ENCODE results near the gene SMAD6. TPM values are rescaled to one million over a fixed set of nuclear protein-coding genes. Genes with fewer than 3 reads are reported as not detected.

Gene SMAD6
- under 1 TPM in 1 of 2 donors, not detected in 1; 0.19 TPM for total RNA-seq

- peak; percentile 16 for ATAC-seq (replicated peaks)
- Mint-ChIP-seq H3K9me3 (no peaks in the 10 kb centered on the region), H3K4me1 (no peaks in the 10 kb centered on the region), H3K27me3 (peaks cover 15% of the 10 kb centered on the region), H3K36me3 (ENCODE audit: low read depth) (no peaks in the 10 kb centered on the region), H3K4me3 (peak within 1 kb of the TSS; percentile 80), H3K27ac (no peak within 1 kb of the TSS)
Observed at GRCh38 chr15:66702035-66702786, at the start of gene SMAD6. Gene SMAD6, plus strand, starts transcription at chr15:66702236. Its CDS starts 1,023 bp downstream, at chr15:66703259.

GRCh38 chr15:66652806-66653205 lies 49.2 kb upstream of the SMAD6 start:
- Mint-ChIP-seq H3K27me3 (peaks cover 15% of the 10 kb centered on the region), H3K27ac (no peak overlapping the region), H3K4me3 (no peak overlapping the region), H3K36me3 (ENCODE audit: low read depth) (no peaks in the 10 kb centered on the region), H3K9me3 (no peaks in the 10 kb centered on the region), H3K4me1 (no peaks in the 10 kb centered on the region)
- ATAC-seq (replicated peaks) = no peak

- ATAC-seq (replicated peaks) = no peak
- Mint-ChIP-seq H3K4me1 (no peaks in the 10 kb centered on the region), H3K27ac (no peak overlapping the region), H3K4me3 (no peak overlapping the region), H3K36me3 (ENCODE audit: low read depth) (no peaks in the 10 kb centered on the region), H3K27me3 (peaks cover 15% of the 10 kb centered on the region), H3K9me3 (no peaks in the 10 kb centered on the region)
Observed at GRCh38 chr15:66653398-66653797, 48.6 kb upstream of the SMAD6 start.

- H3K4me1 Mint-ChIP-seq = no peaks in the 10 kb centered on the region
- ATAC-seq (replicated peaks) = no peak
- H3K9me3 Mint-ChIP-seq = no peaks in the 10 kb centered on the region
- peaks cover 15% of the 10 kb centered on the region for H3K27me3 Mint-ChIP-seq
- no peak overlapping the region for H3K4me3 Mint-ChIP-seq
- no peak overlapping the region for H3K27ac Mint-ChIP-seq
- H3K36me3 Mint-ChIP-seq (ENCODE audit: low read depth) = no peaks in the 10 kb centered on the region
Observed at GRCh38 chr15:66653852-66654251, 48.2 kb upstream of the SMAD6 start.

GRCh38 chr15:66654361-66654738 lies 47.7 kb upstream of the SMAD6 start:
- Mint-ChIP-seq H3K27me3 (peaks cover 18% of the 10 kb centered on the region), H3K4me3 (no peak overlapping the region), H3K4me1 (no peaks in the 10 kb centered on the region), H3K27ac (no peak overlapping the region), H3K9me3 (no peaks in the 10 kb centered on the region), H3K36me3 (ENCODE audit: low read depth) (no peaks in the 10 kb centered on the region)
- ATAC-seq (replicated peaks) = no peak

- H3K9me3 Mint-ChIP-seq = no peaks in the 10 kb centered on the region
- H3K4me3 Mint-ChIP-seq = no peak overlapping the region
Observed at GRCh38 chr15:66654739-66655375, 47.2 kb upstream of the SMAD6 start.

GRCh38 chr15:66655511-66655910 lies 46.5 kb upstream of the SMAD6 start:
- H3K27ac Mint-ChIP-seq = peak overlapping the region; percentile 8

More at GRCh38 chr15:66654739-66655375, 47.2 kb upstream of the SMAD6 start:
- peaks cover 18% of the 10 kb centered on the region for H3K27me3 Mint-ChIP-seq
- peak; percentile 16 for ATAC-seq (replicated peaks)
- H3K27ac Mint-ChIP-seq = no peak overlapping the region
- no peaks in the 10 kb centered on the region for H3K36me3 Mint-ChIP-seq (ENCODE audit: low read depth)
- no peaks in the 10 kb centered on the region for H3K4me1 Mint-ChIP-seq

GRCh38 chr15:66655997-66656396 lies 46.0 kb upstream of the SMAD6 start:
- H3K27ac Mint-ChIP-seq = peak overlapping the region; percentile 8
- no peak for ATAC-seq (replicated peaks)

More at GRCh38 chr15:66655511-66655910, 46.5 kb upstream of the SMAD6 start:
- H3K27me3 Mint-ChIP-seq = peaks cover 18% of the 10 kb centered on the region
- H3K9me3 Mint-ChIP-seq = no peaks in the 10 kb centered on the region
- H3K36me3 Mint-ChIP-seq (ENCODE audit: low read depth) = no peaks in the 10 kb centered on the region
- no peak overlapping the region for H3K4me3 Mint-ChIP-seq
- H3K4me1 Mint-ChIP-seq = no peaks in the 10 kb centered on the region
- ATAC-seq (replicated peaks) = no peak

GRCh38 chr15:66657185-66658020 lies 44.6 kb upstream of the SMAD6 start:
- no peaks in the 10 kb centered on the region for H3K4me1 Mint-ChIP-seq
- ATAC-seq (replicated peaks) = no peak

More at GRCh38 chr15:66655997-66656396, 46.0 kb upstream of the SMAD6 start:
- no peaks in the 10 kb centered on the region for H3K36me3 Mint-ChIP-seq (ENCODE audit: low read depth)
- no peak overlapping the region for H3K4me3 Mint-ChIP-seq
- no peaks in the 10 kb centered on the region for H3K9me3 Mint-ChIP-seq
- H3K4me1 Mint-ChIP-seq = no peaks in the 10 kb centered on the region
- peaks cover 18% of the 10 kb centered on the region for H3K27me3 Mint-ChIP-seq

GRCh38 chr15:66658044-66658443 lies 44.0 kb upstream of the SMAD6 start:
- no peaks in the 10 kb centered on the region for H3K4me1 Mint-ChIP-seq
- no peaks in the 10 kb centered on the region for H3K9me3 Mint-ChIP-seq
- no peak overlapping the region for H3K27ac Mint-ChIP-seq
- H3K4me3 Mint-ChIP-seq = no peak overlapping the region
- no peaks in the 10 kb centered on the region for H3K36me3 Mint-ChIP-seq (ENCODE audit: low read depth)
- H3K27me3 Mint-ChIP-seq = peaks cover 15% of the 10 kb centered on the region
- no peak for ATAC-seq (replicated peaks)

More at GRCh38 chr15:66657185-66658020, 44.6 kb upstream of the SMAD6 start:
- Mint-ChIP-seq H3K36me3 (ENCODE audit: low read depth) (no peaks in the 10 kb centered on the region), H3K4me3 (no peak overlapping the region), H3K9me3 (no peaks in the 10 kb centered on the region), H3K27ac (no peak overlapping the region), H3K27me3 (peaks cover 18% of the 10 kb centered on the region)

- Mint-ChIP-seq H3K27me3 (peaks cover 12% of the 10 kb centered on the region), H3K36me3 (ENCODE audit: low read depth) (no peaks in the 10 kb centered on the region), H3K4me1 (no peaks in the 10 kb centered on the region), H3K9me3 (no peaks in the 10 kb centered on the region), H3K27ac (no peak overlapping the region), H3K4me3 (no peak overlapping the region)
- ATAC-seq (replicated peaks) = no peak
Observed at GRCh38 chr15:66658855-66659254, 43.2 kb upstream of the SMAD6 start.

- H3K27me3 Mint-ChIP-seq = peaks cover 7% of the 10 kb centered on the region
- H3K36me3 Mint-ChIP-seq (ENCODE audit: low read depth) = no peaks in the 10 kb centered on the region
- H3K4me3 Mint-ChIP-seq = no peak overlapping the region
- no peak for ATAC-seq (replicated peaks)
- H3K9me3 Mint-ChIP-seq = no peaks in the 10 kb centered on the region
- H3K4me1 Mint-ChIP-seq = no peaks in the 10 kb centered on the region
- no peak overlapping the region for H3K27ac Mint-ChIP-seq
Observed at GRCh38 chr15:66659384-66659783, 42.7 kb upstream of the SMAD6 start.

GRCh38 chr15:66661432-66662096 lies 40.5 kb upstream of the SMAD6 start:
- H3K27me3 Mint-ChIP-seq = peaks cover 3% of the 10 kb centered on the region
- no peaks in the 10 kb centered on the region for H3K36me3 Mint-ChIP-seq (ENCODE audit: low read depth)
- no peak overlapping the region for H3K4me3 Mint-ChIP-seq
- no peaks in the 10 kb centered on the region for H3K4me1 Mint-ChIP-seq
- no peaks in the 10 kb centered on the region for H3K9me3 Mint-ChIP-seq
- H3K27ac Mint-ChIP-seq = no peak overlapping the region
- ATAC-seq (replicated peaks) = no peak

- H3K36me3 Mint-ChIP-seq (ENCODE audit: low read depth) = no peaks in the 10 kb centered on the region
- H3K27me3 Mint-ChIP-seq = peaks cover 3% of the 10 kb centered on the region
- H3K4me1 Mint-ChIP-seq = no peaks in the 10 kb centered on the region
- no peak overlapping the region for H3K27ac Mint-ChIP-seq
- no peak for ATAC-seq (replicated peaks)
- H3K4me3 Mint-ChIP-seq = no peak overlapping the region
- no peaks in the 10 kb centered on the region for H3K9me3 Mint-ChIP-seq
Observed at GRCh38 chr15:66662522-66662921, 39.5 kb upstream of the SMAD6 start.
